Left renal cortex interstitium (tissue), 4 donors: ENCODE results near the gene ARFGAP1. TPM values are rescaled to one million over a fixed set of nuclear protein-coding genes. Genes with fewer than 3 reads are reported as not detected.
"Not testable (repeated sequence)": the region's sequence is repeated elsewhere in the genome, so short reads cannot be mapped to it uniquely, and the experiment has no call there.

Experiments used
- DNase-seq, 4 donors: peaks; one replicate each; pipeline ENCODE4 v3.0.0-alpha.2; 2013; ENCODE audit warnings: low read depth in 4 of 4, low spot score in 2 of 4, missing footprints in 1 of 4
- polyA plus RNA-seq, 4 donors: library from polyadenylated mRNA; unstranded; fragments of 120-200 nt; gene quantifications; one replicate each; pipeline ENCODE4 v1.2.1, GENCODE V29; 2013; ENCODE audit not compliant: insufficient read length in 4 of 4

Gene ARFGAP1
- polyA plus RNA-seq, 4 donors = 53.9 to 90.8 (median 73.9) TPM

DNA sequence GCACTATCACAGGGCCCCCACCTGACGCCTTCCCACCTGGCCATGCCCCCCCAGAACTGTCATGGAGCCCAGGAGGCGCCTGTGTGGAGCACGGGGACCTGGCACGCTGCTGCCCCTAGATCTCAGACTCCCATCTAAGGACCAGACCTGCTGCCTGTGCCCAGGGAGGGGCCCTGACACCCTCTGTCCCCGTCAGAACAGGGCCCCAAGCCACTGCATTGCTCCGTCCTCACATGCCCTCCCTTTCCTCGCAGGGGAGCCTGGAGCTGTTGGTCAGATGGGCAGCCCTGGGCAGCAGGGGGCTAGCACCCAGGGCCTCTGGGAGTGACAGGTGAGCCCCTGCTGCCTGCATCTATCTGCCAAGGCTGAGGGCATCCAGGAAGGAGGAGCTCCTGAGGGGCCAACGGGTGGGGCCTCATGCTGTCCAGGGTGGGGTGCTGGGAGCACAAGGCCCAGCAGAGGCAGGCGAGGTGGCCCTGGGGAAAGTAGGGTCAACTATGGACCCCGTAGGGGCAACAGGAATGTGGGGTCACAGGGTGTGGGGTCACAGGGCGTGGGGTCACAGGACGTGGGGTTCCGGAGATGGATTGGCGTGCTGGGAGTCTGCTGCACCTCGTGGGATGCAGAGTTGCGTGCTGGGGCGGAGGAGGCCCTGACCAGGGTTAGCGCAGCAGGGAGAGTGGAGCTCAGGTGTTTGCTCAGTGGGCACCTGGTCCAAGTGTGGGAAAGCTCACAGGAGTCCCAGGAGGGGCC, 56.9 kb downstream of the ARFGAP1 start:
- DNase-seq = no peak

GRCh38 chr20:63330084-63330760, 57.6 kb downstream of the ARFGAP1 start:
- DNase-seq = no peak

DNA sequence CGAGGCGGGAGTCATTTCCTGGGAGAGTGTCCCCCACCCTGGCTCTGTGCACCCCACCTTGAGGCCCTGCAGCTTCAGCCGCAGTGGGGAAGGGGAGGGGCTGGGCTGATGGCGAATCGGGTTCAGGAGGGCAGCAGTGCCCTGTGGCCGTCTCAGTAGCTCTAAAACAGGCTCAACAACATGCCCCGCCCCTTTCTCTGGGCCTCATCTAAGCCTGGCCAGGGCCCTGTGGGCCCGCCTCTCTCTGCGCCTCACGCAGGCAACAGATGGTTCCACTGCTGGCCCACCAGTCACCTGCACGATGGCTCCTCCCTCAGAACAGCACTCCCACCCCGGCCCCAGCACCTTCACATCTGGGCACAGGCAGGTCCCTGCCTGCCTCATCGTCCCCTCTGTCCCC, 58.3 kb downstream of the ARFGAP1 start:
- DNase-seq = no peak

- DNase-seq = no peak
Measured at GRCh38 chr20:63331741-63332400, 59.3 kb downstream of the ARFGAP1 start.

GRCh38 chr20:63332488-63333240, 60.1 kb downstream of the ARFGAP1 start:
- DNase-seq = no peak

DNA sequence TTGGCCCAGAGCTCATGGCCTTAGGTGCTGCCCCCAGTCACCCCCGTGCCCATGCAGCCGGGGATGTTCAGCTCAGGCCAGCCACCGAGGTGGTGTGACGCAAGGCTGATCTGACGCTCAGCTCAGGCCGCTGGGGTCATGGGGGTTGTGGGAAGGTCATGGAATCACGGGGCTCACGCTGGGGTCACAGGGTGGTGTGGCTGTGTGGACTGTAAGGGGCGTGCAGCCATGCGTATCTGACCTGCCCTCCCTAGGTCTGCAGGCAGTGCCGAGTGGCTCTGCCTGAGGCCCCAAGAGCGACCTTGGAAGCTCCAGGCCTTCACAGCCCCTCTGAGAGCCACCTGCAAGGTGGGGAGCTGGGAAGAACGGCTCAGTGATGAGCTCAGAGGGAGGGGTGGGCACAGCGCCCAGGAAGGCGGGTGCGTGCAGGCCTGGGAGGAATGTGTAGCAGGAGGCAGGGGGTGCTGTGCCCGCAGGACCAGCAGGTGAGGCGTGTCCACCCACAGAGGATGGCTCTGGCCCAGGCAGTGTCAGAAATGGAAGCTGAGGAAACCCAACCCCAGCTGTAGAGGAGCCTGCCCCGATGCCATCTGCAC, 60.7 kb downstream of the ARFGAP1 start:
- no peak for DNase-seq

DNA sequence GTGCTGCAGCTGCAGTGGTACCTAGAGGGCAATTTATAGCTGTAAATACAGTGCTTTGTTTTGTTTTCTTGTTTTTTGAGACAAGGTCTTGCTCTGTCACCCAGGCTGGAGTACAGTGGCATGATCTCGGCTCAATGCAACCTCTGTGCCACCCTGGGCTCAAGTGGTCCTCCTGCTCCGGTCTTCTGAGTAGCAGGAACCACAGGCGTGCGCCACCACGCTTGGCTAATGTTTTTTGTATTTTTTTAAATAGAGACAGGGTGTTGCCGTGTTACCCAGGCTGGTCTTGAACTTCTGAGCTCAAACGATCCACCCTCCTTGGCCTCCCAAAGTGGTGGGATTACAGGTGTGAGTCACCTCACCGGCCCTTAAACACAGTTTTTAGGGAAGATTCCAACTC, 61.7 kb downstream of the ARFGAP1 start:
- DNase-seq = no peak

DNA sequence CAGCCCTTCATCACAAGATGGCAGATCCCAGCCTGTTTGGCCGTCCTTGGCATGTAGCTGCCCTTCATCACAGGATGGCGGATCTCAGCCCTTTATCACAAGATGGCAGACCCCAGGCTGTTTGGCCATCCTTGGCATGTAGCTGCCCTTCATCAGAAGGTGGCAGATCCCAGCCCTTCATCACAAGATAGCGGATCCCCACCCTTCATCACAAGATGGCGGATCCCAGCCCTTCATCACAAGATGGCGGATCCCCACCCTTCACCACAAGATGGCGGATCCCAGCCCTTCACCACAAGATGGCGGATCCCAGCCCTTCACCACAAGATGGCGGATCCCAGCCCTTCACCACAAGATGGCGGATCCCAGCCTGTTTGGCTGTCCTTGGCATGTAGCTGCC, 62.4 kb downstream of the ARFGAP1 start:
- DNase-seq = not testable (repeated sequence)

- no peak for DNase-seq
Measured at GRCh38 chr20:63335711-63336110, 63.1 kb downstream of the ARFGAP1 start.

GRCh38 chr20:63336232-63336752, 63.7 kb downstream of the ARFGAP1 start:
- DNase-seq = no peak

GRCh38 chr20:63337786-63338420, 65.3 kb downstream of the ARFGAP1 start:
- DNase-seq = no peak

Other genes with a start within 250 kb of the ARFGAP1 start
- 10 to 100 TPM; 42.0 to 45.6 (median 44.3) TPM for gene YTHDF1, start 56.7 kb upstream of the ARFGAP1 start, polyA plus RNA-seq
- gene BIRC7, start 36.9 kb upstream of the ARFGAP1 start, polyA plus RNA-seq = 1 to 10 TPM; 1.4 to 2.2 (median 2.0) TPM
- 10 to 100 TPM; 25.4 to 42.2 (median 40.8) TPM for gene NKAIN4, start 18.4 kb upstream of the ARFGAP1 start, polyA plus RNA-seq
- 1 to 10 TPM in 1 of 4 donors, under 1 TPM in 3; 0.69 to 1.2 (median 0.94) TPM for gene COL20A1, start 20.4 kb downstream of the ARFGAP1 start, polyA plus RNA-seq
- gene CHRNA4, start 88.5 kb downstream of the ARFGAP1 start, polyA plus RNA-seq = 10 to 100 TPM in 2 of 4 donors, 1 to 10 TPM in 2; 5.6 to 29.6 (median 12.3) TPM
- gene KCNQ2, start 199.8 kb downstream of the ARFGAP1 start, polyA plus RNA-seq = 1 to 10 TPM; 3.7 to 9.6 (median 5.5) TPM
- 1 to 10 TPM; 1.3 to 3.0 (median 1.8) TPM for gene EEF1A2, start 226.3 kb downstream of the ARFGAP1 start, polyA plus RNA-seq
- 100 to 1,000 TPM; 118 to 425 (median 326) TPM for gene PPDPF, start 248.0 kb downstream of the ARFGAP1 start, polyA plus RNA-seq